SKM-1 (cell line): Measurements from ENCODE around the gene KNTC1.
"Not testable (repeated sequence)": the region's sequence is repeated elsewhere in the genome, so short reads cannot be mapped to it uniquely, and the experiment has no call there.

Experiments used
- DNase-seq: peaks from one replicate; lab custom pipeline; 2025; ENCODE audit not compliant: unreplicated experiment; lab: John Stamatoyannopoulos, UW

KNTC1 gene

GRCh38 chr12:122646517-122647217, 119.6 kb downstream of the KNTC1 start:
- DNase-seq = peak; percentile 34

DNA sequence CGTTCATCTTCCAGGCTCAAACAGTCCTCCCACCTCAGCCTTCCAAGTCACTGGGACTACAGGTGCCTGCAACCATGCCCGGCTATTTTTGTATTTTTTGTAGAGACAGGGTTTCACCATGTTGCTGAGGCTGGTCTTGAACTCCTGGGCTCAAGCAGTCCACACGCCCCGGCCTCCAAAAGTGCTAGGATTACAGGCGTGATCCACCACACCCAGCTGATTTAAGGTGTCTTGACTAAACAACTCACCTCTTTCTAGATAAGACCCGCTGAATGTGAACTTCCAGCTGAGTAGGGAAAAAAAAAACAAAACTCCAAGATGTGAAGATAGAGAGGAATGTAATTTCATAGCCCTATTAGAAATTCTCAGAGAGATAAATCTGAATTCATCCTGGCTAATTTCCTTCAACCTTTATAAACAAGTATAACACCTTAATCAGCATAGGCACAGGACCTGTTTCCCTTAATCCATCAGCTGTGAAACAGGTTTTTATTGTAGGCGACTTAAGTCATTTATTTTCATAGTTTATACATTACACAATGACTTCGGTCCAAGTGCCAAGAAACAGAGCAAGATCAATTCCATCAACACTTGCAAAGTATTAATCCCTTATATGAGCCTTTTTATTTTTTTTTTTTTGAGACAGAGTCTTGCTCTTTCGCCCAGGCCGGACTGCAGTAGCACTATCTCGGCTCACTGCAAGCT, 124.6 kb downstream of the KNTC1 start:
- no peak for DNase-seq

GRCh38 chr12:122653291-122653690, 126.2 kb downstream of the KNTC1 start:
- DNase-seq = not testable (repeated sequence)

GRCh38 chr12:122656298-122656697, 129.2 kb downstream of the KNTC1 start:
- DNase-seq = no peak

DNA sequence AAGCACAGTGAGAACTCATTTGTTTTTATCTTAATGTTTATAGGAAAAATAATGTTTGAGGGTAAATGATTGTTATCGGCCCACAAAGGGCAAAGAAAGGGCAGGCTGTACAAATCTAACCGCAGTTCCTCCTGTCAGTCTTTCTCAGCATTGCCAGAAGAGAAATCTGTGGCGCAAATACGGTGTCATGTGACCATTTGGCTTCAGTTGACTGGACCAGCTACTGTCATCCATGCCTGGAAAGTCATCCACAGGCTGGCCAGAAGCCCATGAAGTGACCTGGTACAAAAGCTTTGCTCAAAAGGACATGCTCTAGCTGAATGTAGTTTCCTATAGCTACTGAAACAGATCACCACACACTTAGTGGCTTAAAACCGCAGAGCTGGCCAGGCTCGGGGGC, 132.5 kb downstream of the KNTC1 start:
- no peak for DNase-seq

DNA sequence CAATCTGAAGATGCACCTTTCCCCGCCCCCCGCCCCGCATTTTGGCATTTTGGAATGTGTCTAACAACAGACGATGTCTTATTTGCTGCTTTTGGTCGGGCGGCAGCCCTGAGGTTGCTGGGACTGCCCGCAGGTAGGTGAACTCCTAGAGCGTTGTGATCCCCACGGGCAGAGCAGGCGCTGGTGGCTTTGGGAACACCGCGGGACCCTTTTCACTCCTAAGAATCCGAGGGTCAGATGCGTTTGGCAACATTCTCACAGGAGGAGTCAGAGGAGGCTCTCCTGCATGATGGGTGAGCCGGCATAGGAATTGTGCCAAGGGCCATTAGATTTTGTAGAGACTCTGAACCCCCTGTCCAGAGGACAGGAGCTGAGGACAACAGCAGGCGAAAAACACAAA, 134.2 kb downstream of the KNTC1 start:
- DNase-seq = no peak

DNA sequence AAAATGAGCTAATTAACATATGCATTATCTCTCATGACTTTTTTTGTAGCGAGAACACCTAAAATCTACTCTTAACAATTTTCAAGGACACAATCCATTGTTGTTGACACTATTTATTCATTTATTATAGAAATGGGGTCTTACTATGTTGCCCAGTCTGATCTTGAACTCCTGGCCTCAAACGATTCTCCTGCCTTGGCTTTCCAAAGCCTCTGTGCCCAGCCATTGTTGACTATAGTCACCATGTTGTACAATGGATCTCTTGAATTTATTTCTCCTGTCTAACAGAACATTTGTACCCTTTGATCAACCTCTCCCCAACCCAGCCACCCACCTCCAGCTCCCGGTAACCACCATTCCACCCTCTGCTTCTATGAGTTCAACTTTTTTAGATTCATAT, 134.9 kb downstream of the KNTC1 start:
- no peak for DNase-seq

DNA sequence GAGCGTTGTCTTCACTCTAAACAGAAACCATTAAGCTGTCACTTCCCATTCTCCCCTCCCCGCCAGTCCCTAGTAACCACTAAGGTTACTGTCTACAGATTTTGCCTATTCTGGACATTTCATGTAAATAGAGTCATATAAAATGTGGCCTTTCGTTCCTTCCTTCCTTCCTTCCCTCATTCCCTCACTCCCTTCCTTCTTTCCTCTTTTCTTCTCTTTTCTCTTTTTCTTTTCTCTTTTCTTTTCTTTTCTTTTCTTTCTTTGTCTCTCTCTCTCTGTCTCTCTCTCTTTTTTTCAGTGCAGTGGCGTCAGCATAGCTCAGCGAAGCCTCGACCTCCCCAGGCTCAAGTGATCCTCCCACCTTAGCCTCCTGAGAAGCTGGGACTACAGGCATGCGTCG, 138.3 kb downstream of the KNTC1 start:
- DNase-seq = no peak

DNA sequence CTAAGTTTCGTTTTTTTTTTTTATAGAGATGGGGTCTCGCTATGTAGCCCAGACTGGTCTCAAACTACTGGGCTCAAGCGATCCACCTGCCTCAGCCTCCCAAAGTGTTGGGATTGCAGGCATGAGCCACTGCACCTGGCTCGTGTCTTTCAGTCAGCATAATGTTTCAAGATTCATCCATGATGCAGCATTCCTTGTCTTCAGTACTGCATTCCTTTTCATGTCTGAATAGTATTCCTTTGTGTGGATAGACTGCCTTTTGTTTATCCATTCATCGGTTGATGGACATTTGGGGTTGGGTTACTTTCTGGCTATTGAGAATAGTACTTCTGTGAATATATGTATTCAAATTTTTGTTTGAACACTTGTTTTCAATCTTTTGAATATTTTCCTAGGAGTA, 138.7 kb downstream of the KNTC1 start:
- no peak for DNase-seq

- DNase-seq = no peak
Measured at GRCh38 chr12:122668268-122668667, 141.2 kb downstream of the KNTC1 start.

DNA sequence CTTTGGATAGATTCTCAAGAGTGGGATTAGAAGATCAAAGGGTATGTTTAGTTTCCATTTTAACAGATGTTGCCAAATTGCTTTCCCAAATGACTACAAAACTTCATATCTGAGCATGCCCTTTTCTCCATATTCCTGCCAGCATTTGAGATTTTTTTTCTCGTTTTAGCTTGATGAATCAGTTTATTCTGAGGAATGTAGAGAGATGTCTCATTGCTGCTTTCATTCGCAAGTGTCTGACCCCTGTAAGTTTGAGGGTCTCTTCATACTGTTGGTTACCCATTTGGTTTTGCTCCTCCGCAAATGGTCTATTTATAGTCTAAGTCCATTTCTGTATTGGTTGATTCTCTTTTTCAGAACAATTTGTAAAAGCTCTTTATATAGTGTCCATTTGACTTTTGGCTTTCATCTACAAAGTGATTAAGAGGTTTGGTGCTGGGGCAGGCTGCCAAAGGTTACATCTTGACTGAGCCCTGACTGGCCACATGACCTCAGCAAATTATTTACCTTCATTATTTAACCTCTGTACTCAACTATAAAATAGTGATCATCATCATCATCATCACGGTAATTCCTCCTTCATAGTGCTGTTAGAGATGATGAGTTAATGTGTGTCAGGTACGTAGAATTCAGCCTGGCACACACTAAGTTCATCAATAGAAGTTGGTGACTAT, 142.5 kb downstream of the KNTC1 start:
- DNase-seq = no peak

GRCh38 chr12:122672515-122672914, 145.5 kb downstream of the KNTC1 start:
- DNase-seq = no peak
